K562 (cell line): ENCODE data around the gene ADCY5. TPM values are rescaled to one million over a fixed set of nuclear protein-coding genes. Genes with fewer than 3 reads are reported as not detected.

Source experiments
- ATAC-seq: fragments of 200-7000 bp; cut with Tn5 transposase; 3 replicates; pipeline ENCODE4 v1.9.1; 2020; ENCODE audit warnings: moderate library complexity
- BruUV-seq: library from RNA; stranded (reverse); fragments of 400-500 nt; replicated peaks from 2 replicates; lab custom pipeline; 2021; lab: Mats Ljungman, UMichigan
- CTCF ChIA-PET: fragments of 300-600 bp; formaldehyde crosslinking; extraction: SDS; loops from one replicate; lab custom pipeline; 2021; ENCODE audit warnings: low intra/inter-chr PET ratio; lab: Yijun Ruan, JAX
- POLR2A ChIA-PET: fragments of 300-600, 350-650 bp; sonication (Branson Sonifier 250); formaldehyde crosslinking; extraction: SDS; loops from one replicate; lab custom pipeline; 2021; ENCODE audit warnings: antibody characterized with exemption, inconsistent platforms; lab: Yijun Ruan, JAX
- DNase-seq, 4 experiments: peaks; one replicate each; pipeline versions ENCODE4 v3.0.0 to v3.0.0-alpha.2; 2011 to 2018; ENCODE audit warnings: low spot score in 3 of 4, mixed read lengths in 3 of 4; ENCODE audit errors: extremely low read depth in 1 of 4
- FAIRE-seq: peaks from 2 replicates; lab custom pipeline; 2011; peaks lifted over from hg19 to GRCh38; lab: Jason Lieb, UNC
- H2AFZ ChIP-seq: 2 replicates; pipeline ENCODE4 v1.6.0; 2011; ENCODE audit warnings: low read depth, low read length, control low read depth, inconsistent platforms
- H3K27ac ChIP-seq: fragments of 200-600 bp; 3 replicates; pipeline ENCODE4 v1.8.0; 2011; ENCODE audit warnings: low read depth, mild to moderate bottlenecking, control low read depth, inconsistent platforms, low read length, moderate library complexity, mixed read lengths; ENCODE audit errors: extremely low read depth
- H3K27me3 ChIP-seq, 2 experiments: fragments of 300-600 bp in 1 of 2; 2 replicates in 1 of 2; 3 replicates in 1 of 2; pipeline versions ENCODE4 v1.6.0 to v1.8.0; 2011; ENCODE audit warnings: inconsistent platforms in 2 of 2, low read length in 2 of 2, mild to moderate bottlenecking in 1 of 2, mixed read lengths in 1 of 2, moderate library complexity in 1 of 2; ENCODE audit not compliant: control insufficient read depth in 2 of 2, insufficient read depth in 2 of 2
- H3K36me3 ChIP-seq: fragments of 300-600 bp; 3 replicates; pipeline ENCODE4 v1.8.0; 2011; ENCODE audit warnings: mild to moderate bottlenecking, low read length, inconsistent platforms; ENCODE audit not compliant: control insufficient read depth, insufficient read depth
- H3K4me1 ChIP-seq, 2 experiments: fragments of 200-600 bp in 1 of 2; replicated peaks in 1 of 2; 2 replicates in 1 of 2; 3 replicates in 1 of 2; pipeline versions ENCODE4 v1.5.1 to v1.8.0; 2011; ENCODE audit warnings: inconsistent platforms in 2 of 2, low read length in 2 of 2, mild to moderate bottlenecking in 1 of 2, mixed read lengths in 1 of 2, moderate library complexity in 1 of 2; ENCODE audit not compliant: control insufficient read depth in 2 of 2, insufficient read depth in 2 of 2
- H3K4me2 ChIP-seq: 2 replicates; pipeline ENCODE4 v1.6.1; 2011; ENCODE audit warnings: low read length, control low read depth, inconsistent platforms, mixed read lengths; ENCODE audit not compliant: insufficient read depth
- H3K4me3 ChIP-seq: fragments of 200-600 bp; sonication (generic), shearing (Covaris generic); 2 replicates; pipeline ENCODE4 v1.5.1; 2016; ENCODE audit warnings: control low read depth, inconsistent platforms
- H3K79me2 ChIP-seq: fragments of 200-600 bp; 3 replicates; pipeline ENCODE4 v1.8.0; 2011; ENCODE audit warnings: low read length, inconsistent platforms; ENCODE audit not compliant: control insufficient read depth, insufficient read depth
- H3K9ac ChIP-seq, 2 experiments: 2 replicates each; pipeline versions ENCODE4 v1.6.0 to v1.6.1; 2011; ENCODE audit warnings: low read depth in 2 of 2, low read length in 2 of 2, control low read depth in 1 of 2, inconsistent platforms in 1 of 2, mild to moderate bottlenecking in 1 of 2, mixed read lengths in 1 of 2; ENCODE audit not compliant: insufficient read depth in 1 of 2
- H3K9me1 ChIP-seq: one replicate; pipeline ENCODE4 v1.6.0; 2011; ENCODE audit warnings: inconsistent platforms, mild to moderate bottlenecking, low read length, moderate library complexity; ENCODE audit not compliant: control insufficient read depth, insufficient read depth
- H3K9me3 ChIP-seq: replicated peaks from 2 replicates; pipeline ENCODE4 v1.5.1; 2011; ENCODE audit warnings: low read depth, low read length, inconsistent platforms; ENCODE audit not compliant: control insufficient read depth, insufficient read depth
- H4K20me1 ChIP-seq: replicated peaks from 2 replicates; pipeline ENCODE4 v1.6.1; 2011; ENCODE audit warnings: low read length, inconsistent platforms, mixed read lengths; ENCODE audit not compliant: control insufficient read depth, insufficient read depth
- CHD7 ChIP-seq: fragments of 200-600 bp; sonication (generic); IDR thresholded peaks from one replicate; pipeline ENCODE4 v1.6.1; 2012; ENCODE audit warnings: mild to moderate bottlenecking, low read depth, low read length, inconsistent platforms
- PTBP1 ChIP-seq: fragments of 200-400 bp; formaldehyde crosslinking; IDR thresholded peaks from 2 replicates; pipeline ENCODE4 v1.6.1; 2017; ENCODE audit warnings: low read depth, low read length
- RBM25 ChIP-seq: fragments of 200-400 bp; formaldehyde crosslinking; IDR thresholded peaks from 2 replicates; pipeline ENCODE4 v1.6.1; 2018; ENCODE audit warnings: low read length, low read depth, moderate library complexity; ENCODE audit not compliant: severe bottlenecking
- RFX1 ChIP-seq: fragments of 450-650 bp; IDR thresholded peaks from 2 replicates; pipeline ENCODE4 v1.6.1; 2016; ENCODE audit warnings: mild to moderate bottlenecking, moderate library complexity
- SPI1 ChIP-seq: IDR thresholded peaks from 2 replicates; pipeline ENCODE4 v1.6.1; 2011; ENCODE audit warnings: low read depth, low read length, control low read depth, borderline replicate concordance
- TCFL5 ChIP-seq: fragments of 250-450 bp; sonication (Bioruptor Pico); conservative IDR thresholded peaks from 2 replicates; pipeline ENCODE4 v1.6.1; 2021; ENCODE audit warnings: mild to moderate bottlenecking, moderate library complexity, matching md5 sums
- WHSC1 ChIP-seq: IDR thresholded peaks from one replicate; pipeline ENCODE4 v1.6.1; 2012; ENCODE audit warnings: low read length, control low read depth, inconsistent platforms
- ZNF740 ChIP-seq, 3 experiments: fragments of 200-800 bp in 1 of 3; sonication (Bioruptor generic) in 1 of 3; sonication (generic) in 1 of 3; formaldehyde crosslinking in 1 of 3; IDR thresholded peaks; 2 replicates each; pipeline versions ENCODE4 v1.6.1 to v1.8.0; 2016 to 2022; ENCODE audit warnings: mild to moderate bottlenecking in 2 of 3, missing compliant biosample characterization in 2 of 3, missing genetic modification characterization in 2 of 3, missing genetic modification reagents in 1 of 3
- WGBS: fragments of 100-300 bp; shearing (Covaris generic); methylation state at CpG from one replicate; pipeline ENCODE4 v1.1.6; 2016; ENCODE audit warnings: low coverage, mixed read lengths; ENCODE audit not compliant: insufficient coverage; ENCODE audit errors: missing lambda C conversion rate; 5-methylcytosine and 5-hydroxymethylcytosine counted together
- in situ Hi-C: fragments of 300-500 bp; cut with MboI; formaldehyde crosslinking; loops from 4 replicates; pipeline ENCODE4 v1.15.0; 2018; ENCODE audit warnings: inconsistent platforms, mixed read lengths
- intact Hi-C: fragments of 100-400 bp; cut with micrococcal nuclease; formaldehyde crosslinking; loops from 2 replicates; pipeline ENCODE4 v1.14.2; 2022
- polyA plus RNA-seq, 8 experiments: library from polyadenylated mRNA; depleted of rRNA in 4 of 8; stranded (reverse) in 5 of 8; unstranded in 3 of 8; fragments of >200 nt; fragmentation: Nextera tagmentation in 2 of 8; fragmentation: Illumina TruSeq in 1 of 8; extraction: Ambion mirVana in 2 of 8; extraction: Trizol in 1 of 8; gene quantifications; 2 replicates each; pipeline versions ENCODE4 v1.2.1 to v1.2.3, GENCODE V29; 2011 to 2014; ENCODE audit warnings: inconsistent platforms in 1 of 8, missing spikeins in 1 of 8
- total RNA-seq, 7 experiments: library from RNA; depleted of rRNA in 6 of 7; stranded (reverse); fragments of >200 nt in 6 of 7; fragmentation: Illumina TruSeq in 2 of 7; extraction: Trizol in 2 of 7; gene quantifications; 2 replicates each; pipeline versions ENCODE4 v1.2.1 to v1.2.3, GENCODE V29; 2011 to 2021; ENCODE audit warnings: low replicate concordance in 1 of 7

Gene ADCY5
- total and polyA plus RNA-seq, 9 of the 15 experiments (the other 6 are each of a cell fraction or from before 2014, with no cell fraction given) = under 0.01 TPM; not detected in 8

GRCh38 chr3:123444023-123444422 is 4.9 kb downstream of the ADCY5 start:
- no peak overlapping the region for H3K4me2 ChIP-seq
- no peak for DNase-seq
- no peaks in the 10 kb centered on the region for H3K79me2 ChIP-seq
- POLR2A ChIA-PET = no interaction called here
- H3K9me3 ChIP-seq = no peaks in the 10 kb centered on the region
- WGBS = 0% methylated on average over 6 of the region's 6 CpGs
- no peaks in the 10 kb centered on the region for H3K36me3 ChIP-seq
- no peak for FAIRE-seq
- peaks cover 6% of the 10 kb centered on the region; the same call in 1 of the 2 replicates for H4K20me1 ChIP-seq
- in situ Hi-C loops (no loop called here), intact Hi-C loops (no loop called here)
- TF ChIP-seq TCFL5 (CRISPR knock-in tag) (no peak), RBM25 (no peak), WHSC1 (no peak), SPI1 (no peak), CHD7 (no peak), RFX1 (peak; percentile 87), ZNF740 (CRISPR knock-in tag; IDR thresholded peaks at IDR 0.05) (no peak), ZNF740 (tag; IDR thresholded peaks at IDR 0.05) (no peak), PTBP1 (no peak)
- no peak overlapping the region for H2AFZ ChIP-seq
- peaks cover 0 to 18% of the 10 kb centered on the region in 2 experiments; a peak in 2 of 5 replicates for H3K4me1 ChIP-seq
- no peak overlapping the region for H3K9ac ChIP-seq
- no TSS peak for BruUV-seq
- CTCF ChIA-PET = no interaction called here
- H3K9me1 ChIP-seq = no peaks in the 10 kb centered on the region
- no peak for ATAC-seq
- no peak overlapping the region for H3K4me3 ChIP-seq
- H3K27ac ChIP-seq = no peak overlapping the region
- H3K27me3 ChIP-seq = peaks cover 0 to 31% of the 10 kb centered on the region in 2 experiments; a peak in 3 of 5 replicates
